A549 (cell line): ENCODE data around the gene MLH3. TPM values are rescaled to one million over a fixed set of nuclear protein-coding genes. Genes with fewer than 3 reads are reported as not detected.
A peak's percentile ranks its signal among the peaks of the same experiment; 100 is the strongest.
"Not testable (repeated sequence)": the region's sequence is repeated elsewhere in the genome, so short reads cannot be mapped to it uniquely, and the experiment has no call there.

Source experiments
- ATAC-seq, 2 experiments: fragments of 200-7000 bp in 1 of 2; fragments of >200 bp in 1 of 2; cut with Nextera tagmentation in 1 of 2; cut with Tn5 transposase in 1 of 2; 3 replicates each; pipeline versions ENCODE4 v1.8.0 to v1.9.1; 2018 to 2020; ENCODE audit warnings: mild to moderate bottlenecking in 1 of 2, moderate library complexity in 1 of 2
- CTCF ChIA-PET: fragments of 300-600 bp; sonication (Branson Sonifier 250); formaldehyde crosslinking; extraction: SDS; loops from one replicate; lab custom pipeline; 2021; ENCODE audit warnings: antibody characterized with exemption, inconsistent platforms; lab: Yijun Ruan, JAX
- POLR2A ChIA-PET: fragments of 350-600 bp; formaldehyde crosslinking; extraction: SDS; loops from one replicate; lab custom pipeline; 2021; ENCODE audit warnings: antibody characterized with exemption, inconsistent platforms; lab: Yijun Ruan, JAX
- DNase-seq, 2 experiments: peaks; one replicate each; pipeline versions ENCODE4 v3.0.0 to v3.0.0-alpha.2; 2011 to 2016; ENCODE audit warnings: low read depth in 1 of 2, low spot score in 1 of 2
- FAIRE-seq: peaks from 2 replicates; lab custom pipeline; 2011; peaks lifted over from hg19 to GRCh38; lab: Jason Lieb, UNC
- H3K27ac ChIP-seq, 2 experiments: fragments of >200 bp; sonication (Bioruptor Twin); formaldehyde crosslinking; 3 replicates each; pipeline ENCODE4 v1.5.1; 2016 to 2017
- H3K4me1 ChIP-seq: fragments of >200 bp; sonication (Bioruptor Twin); formaldehyde crosslinking; 3 replicates; pipeline ENCODE4 v1.6.1; 2016
- H3K4me2 ChIP-seq: fragments of >200 bp; sonication (Bioruptor Twin); formaldehyde crosslinking; 3 replicates; pipeline ENCODE4 v1.6.1; 2016
- H3K4me3 ChIP-seq: fragments of >200 bp; sonication (Bioruptor Twin); formaldehyde crosslinking; 3 replicates; pipeline ENCODE4 v1.5.1; 2016
- H3K9me3 ChIP-seq: fragments of >200 bp; sonication (Bioruptor Twin); formaldehyde crosslinking; 3 replicates; pipeline ENCODE4 v1.6.1; 2016
- CEBPB ChIP-seq, 2 experiments: fragments of >200 bp in 1 of 2; sonication (Bioruptor Twin) in 1 of 2; formaldehyde crosslinking in 1 of 2; IDR thresholded peaks; 2 replicates each; pipeline ENCODE4 v1.6.1; 2012 to 2016
- CHD4 ChIP-seq: fragments of 200-600 bp; sonication (generic); IDR thresholded peaks from 2 replicates; pipeline ENCODE4 v1.6.1; 2016; ENCODE audit warnings: antibody characterized with exemption, mild to moderate bottlenecking, borderline replicate concordance
- EHMT2 ChIP-seq: fragments of 200-600 bp; sonication (generic); IDR thresholded peaks from 2 replicates; pipeline ENCODE4 v1.6.1; 2016; ENCODE audit warnings: antibody characterized with exemption, low read depth, mild to moderate bottlenecking, moderate library complexity
- ESRRA ChIP-seq: fragments of 150-350 bp; IDR thresholded peaks from 2 replicates; pipeline ENCODE4 v1.6.1; 2014; ENCODE audit warnings: mild to moderate bottlenecking, low read length, borderline replicate concordance
- HOXA7 ChIP-seq: fragments of 250-450 bp; sonication (Bioruptor Pico); IDR thresholded peaks from 2 replicates; pipeline ENCODE4 v1.5.0; 2020; ENCODE audit warnings: mild to moderate bottlenecking, moderate library complexity
- HOXB5 ChIP-seq: fragments of 250-450 bp; sonication (Bioruptor Pico); IDR thresholded peaks from 2 replicates; pipeline ENCODE4 v1.5.0; 2020; ENCODE audit warnings: mild to moderate bottlenecking, moderate library complexity
- KDM5A ChIP-seq: fragments of 200-600 bp; sonication (generic); IDR thresholded peaks from 2 replicates; pipeline ENCODE4 v1.6.1; 2016; ENCODE audit warnings: antibody characterized with exemption, mild to moderate bottlenecking
- MAFK ChIP-seq: fragments of 450-650 bp; IDR thresholded peaks from 2 replicates; pipeline ENCODE4 v1.6.1; 2014; ENCODE audit not compliant: partially characterized antibody
- MAX ChIP-seq: IDR thresholded peaks from 2 replicates; pipeline ENCODE4 v1.6.1; 2012
- MYC ChIP-seq: IDR thresholded peaks from 2 replicates; pipeline ENCODE4 v1.6.1; 2012; ENCODE audit warnings: mild to moderate bottlenecking, inconsistent platforms, low read length, improper control_type of control experiment, borderline replicate concordance
- NPAS2 ChIP-seq: fragments of 250-450 bp; sonication (Bioruptor Pico); IDR thresholded peaks from 2 replicates; pipeline ENCODE4 v1.8.0; 2022; ENCODE audit warnings: mild to moderate bottlenecking, moderate library complexity, borderline replicate concordance
- RNF2 ChIP-seq: fragments of 200-600 bp; sonication (generic); IDR thresholded peaks from 2 replicates; pipeline ENCODE4 v1.6.1; 2016; ENCODE audit warnings: low read depth, mild to moderate bottlenecking, antibody characterized with exemption, moderate library complexity, borderline replicate concordance
- TFCP2L1 ChIP-seq: fragments of 250-450 bp; sonication (Bioruptor Pico); IDR thresholded peaks from 2 replicates; pipeline ENCODE4 v1.5.0; 2021; ENCODE audit warnings: mild to moderate bottlenecking
- ZC3H11A ChIP-seq: fragments of 450-650 bp; IDR thresholded peaks from 2 replicates; pipeline ENCODE4 v1.6.1; 2014; ENCODE audit warnings: antibody characterized with exemption, mild to moderate bottlenecking
- ZFP36 ChIP-seq: fragments of 450-650 bp; IDR thresholded peaks from 2 replicates; pipeline ENCODE4 v1.6.1; 2014; ENCODE audit warnings: borderline replicate concordance; ENCODE audit not compliant: partially characterized antibody
- WGBS: methylation state at CpG from one replicate; pipeline ENCODE4 v1.1.6; 2017; ENCODE audit errors: missing lambda C conversion rate; 5-methylcytosine and 5-hydroxymethylcytosine counted together
- polyA plus RNA-seq, 4 experiments: library from polyadenylated mRNA; depleted of rRNA in 3 of 4; stranded (reverse); fragments of >200 nt; fragmentation: RNase III in 1 of 4; extraction: RNeasy Plus Mini Kit Qiagen cat#74134 plus additional on column Dnase treatment in 1 of 4; gene quantifications; 2 replicates in 3 of 4; 3 replicates in 1 of 4; pipeline ENCODE4 v1.2.3, GENCODE V29; 2011 to 2017
- TF ChIP-seq, protein P1 (sequence below): fragments of >200 bp; sonication (Bioruptor Twin); formaldehyde crosslinking; IDR thresholded peaks from 3 replicates; pipeline ENCODE4 v1.6.1; 2016
- TF ChIP-seq, protein P2 (sequence below): IDR thresholded peaks from 2 replicates; pipeline ENCODE4 v1.6.1; 2012

The MLH3 gene
- polyA plus RNA-seq, 2 of the 4 experiments (the other 2 are of a cell fraction), result 15.2 to 32.3 TPM

DNA sequence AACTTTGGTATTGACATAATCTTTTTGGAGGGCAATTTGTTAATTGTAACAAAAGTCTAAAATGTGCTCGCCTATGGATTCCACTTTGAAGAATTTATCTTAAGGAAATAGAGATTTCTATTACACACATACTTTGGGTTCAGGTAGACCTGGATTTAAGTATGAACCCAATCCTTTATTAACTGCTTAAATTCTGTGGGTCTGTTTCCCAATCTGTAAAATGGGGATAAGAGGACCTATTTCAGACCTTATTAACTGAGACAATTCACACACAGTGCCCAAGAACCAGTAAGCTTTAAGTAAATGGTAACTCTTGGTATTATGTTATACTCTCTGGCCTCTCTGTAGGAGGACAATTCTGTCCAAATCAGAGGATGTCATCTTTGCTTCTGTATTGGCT is 49.4 kb downstream of the MLH3 start:
- POLR2A ChIA-PET, result interaction anchor here (1.4 kb wide), 1 partner anchor 13 kb away, joined by 4 read pairs; no protein-coding TSS in a partner anchor
- peak overlapping the region; percentile 67 to 90 for H3K27ac ChIP-seq
- 91% methylated on average over 1 of the region's 1 CpG for WGBS
- TF ChIP-seq RNF2, result no peak
- no peak for TF ChIP-seq EHMT2
- TF ChIP-seq ESRRA, result no peak
- TF ChIP-seq, protein P1, sequence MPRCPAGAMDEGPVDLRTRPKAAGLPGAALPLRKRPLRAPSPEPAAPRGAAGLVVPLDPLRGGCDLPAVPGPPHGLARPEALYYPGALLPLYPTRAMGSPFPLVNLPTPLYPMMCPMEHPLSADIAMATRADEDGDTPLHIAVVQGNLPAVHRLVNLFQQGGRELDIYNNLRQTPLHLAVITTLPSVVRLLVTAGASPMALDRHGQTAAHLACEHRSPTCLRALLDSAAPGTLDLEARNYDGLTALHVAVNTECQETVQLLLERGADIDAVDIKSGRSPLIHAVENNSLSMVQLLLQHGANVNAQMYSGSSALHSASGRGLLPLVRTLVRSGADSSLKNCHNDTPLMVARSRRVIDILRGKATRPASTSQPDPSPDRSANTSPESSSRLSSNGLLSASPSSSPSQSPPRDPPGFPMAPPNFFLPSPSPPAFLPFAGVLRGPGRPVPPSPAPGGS, result no peak
- no peak for TF ChIP-seq TFCP2L1 (CRISPR knock-in tag)
- no peak for TF ChIP-seq MAX
- TF ChIP-seq ZFP36, result no peak
- no peak for TF ChIP-seq KDM5A
- TF ChIP-seq CHD4, result no peak
- no peak for TF ChIP-seq CEBPB (IDR thresholded peaks at IDR 0.05)
- TF ChIP-seq HOXA7 (CRISPR knock-in tag), result no peak
- no peak for TF ChIP-seq NPAS2
- TF ChIP-seq MAFK, result no peak
- TF ChIP-seq ZC3H11A, result no peak
- TF ChIP-seq, all 56 proteins: peak for 0
- ATAC-seq (peak in 1 of 2 experiments; percentile 1; a peak in 1 of 6 replicates), FAIRE-seq (no peak), DNase-seq (no peak)
- H3K4me1 ChIP-seq, result peaks cover 8% of the 10 kb centered on the region; the same call in 2 of the 3 replicates
- peaks cover 7% of the 10 kb centered on the region; the same call in 1 of the 3 replicates for H3K9me3 ChIP-seq
- H3K4me3 ChIP-seq, result peak overlapping the region; percentile 82
- CTCF ChIA-PET, result interaction anchor here (1.4 to 2.8 kb wide), 5 partner anchors 14 to 96 kb away, joined by 4 to 8 read pairs (median 6); no protein-coding TSS in a partner anchor
- H3K4me2 ChIP-seq, result peak overlapping the region; percentile 78

GRCh38 chr14:75001261-75001660 is 50.0 kb downstream of the MLH3 start:
- ChIA-PET CTCF (interaction anchor here (1.4 kb wide), 1 partner anchor 56 kb away, joined by 4 read pairs; no protein-coding TSS in a partner anchor), POLR2A (no interaction called here)
- FAIRE-seq, result no peak

DNA sequence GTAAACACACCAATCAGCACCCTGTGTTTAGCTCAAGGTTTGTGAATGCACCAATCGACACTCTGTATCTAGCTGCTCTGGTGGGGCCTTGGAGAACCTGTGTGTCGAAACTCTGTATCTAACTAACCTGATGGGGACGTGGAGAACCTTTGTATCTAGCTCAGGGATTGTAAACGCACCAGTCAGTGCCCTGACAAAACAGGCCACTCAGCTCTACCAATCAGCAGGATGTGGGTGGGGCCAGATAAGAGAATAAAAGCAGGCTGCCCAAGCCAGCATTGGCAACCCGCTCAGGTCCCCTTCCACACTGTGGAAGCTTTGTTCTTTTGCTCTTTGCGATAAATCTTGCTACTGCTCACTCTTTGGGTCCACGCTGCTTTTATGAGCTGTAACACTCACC is 55.5 kb downstream of the MLH3 start:
- H3K4me1 ChIP-seq, H3K4me3 ChIP-seq, POLR2A ChIA-PET, CTCF ChIA-PET, FAIRE-seq, DNase-seq, H3K9me3 ChIP-seq, H3K27ac ChIP-seq, H3K4me2 ChIP-seq, ATAC-seq: not testable (repeated sequence)
- WGBS, result 74% methylated on average over 6 of the region's 7 CpGs

More at GRCh38 chr14:75001261-75001660, 50.0 kb downstream of the MLH3 start:
- H3K9me3 ChIP-seq, result peaks cover 11% of the 10 kb centered on the region; the same call in 2 of the 3 replicates
- TF ChIP-seq MYC (no peak), ZC3H11A (no peak), HOXB5 (CRISPR knock-in tag) (no peak)
- TF ChIP-seq, protein P2, sequence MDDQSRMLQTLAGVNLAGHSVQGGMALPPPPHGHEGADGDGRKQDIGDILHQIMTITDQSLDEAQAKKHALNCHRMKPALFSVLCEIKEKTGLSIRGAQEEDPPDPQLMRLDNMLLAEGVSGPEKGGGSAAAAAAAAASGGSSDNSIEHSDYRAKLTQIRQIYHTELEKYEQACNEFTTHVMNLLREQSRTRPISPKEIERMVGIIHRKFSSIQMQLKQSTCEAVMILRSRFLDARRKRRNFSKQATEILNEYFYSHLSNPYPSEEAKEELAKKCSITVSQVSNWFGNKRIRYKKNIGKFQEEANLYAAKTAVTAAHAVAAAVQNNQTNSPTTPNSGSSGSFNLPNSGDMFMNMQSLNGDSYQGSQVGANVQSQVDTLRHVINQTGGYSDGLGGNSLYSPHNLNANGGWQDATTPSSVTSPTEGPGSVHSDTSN, result no peak
- ATAC-seq, result no peak
- H3K4me3 ChIP-seq, result no peak overlapping the region
- H3K4me1 ChIP-seq, result peaks cover 8% of the 10 kb centered on the region; the same call in 2 of the 3 replicates
- no peak overlapping the region for H3K27ac ChIP-seq
- 79% methylated on average over 2 of the region's 2 CpGs for WGBS
- no peak overlapping the region for H3K4me2 ChIP-seq
- DNase-seq, result no peak

DNA sequence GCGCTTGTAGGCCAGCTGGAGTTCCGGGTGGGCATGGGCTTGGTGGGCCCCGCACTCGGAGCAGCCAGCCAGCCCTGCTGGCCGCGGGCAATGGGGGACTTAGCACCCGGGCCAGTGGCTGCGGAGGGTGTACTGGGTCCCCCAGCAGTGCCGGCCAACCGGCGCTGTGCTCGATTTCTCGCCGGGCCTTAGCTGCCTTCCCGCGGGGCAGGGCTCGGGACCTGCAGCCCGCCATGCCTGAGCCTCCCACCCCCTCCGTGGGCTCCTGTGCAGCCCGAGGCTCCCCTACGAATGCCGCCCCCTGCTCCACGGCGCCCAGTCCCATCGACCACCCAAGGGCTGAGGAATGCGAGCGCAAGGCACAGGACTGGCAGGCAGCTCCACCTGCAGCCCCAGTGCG is 57.1 kb downstream of the MLH3 start:
- H3K4me2 ChIP-seq, H3K27ac ChIP-seq, ATAC-seq, DNase-seq, H3K9me3 ChIP-seq, POLR2A ChIA-PET, H3K4me1 ChIP-seq, FAIRE-seq, H3K4me3 ChIP-seq: not testable (repeated sequence)
- CTCF ChIA-PET, result interaction anchor here (1.6 kb wide), 1 partner anchor 47 kb away, joined by 4 read pairs; no protein-coding TSS in a partner anchor
- WGBS, result 100% methylated on average over 13 of the region's 28 CpGs
